ENCODE measurements around the gene CPNE8. TPM values are rescaled to one million over a fixed set of nuclear protein-coding genes. Genes with fewer than 3 reads are reported as not detected.

CPNE8 gene
- total RNA-seq, 1 experiment from 2014 or later, result 23.6 TPM

- no peak for TF ChIP-seq POLR2AphosphoS5 (IDR thresholded peaks at IDR 0.05; ENCODE audit: low read depth, low read length)
- TF ChIP-seq SIN3A (IDR thresholded peaks at IDR 0.05; ENCODE audit: borderline replicate concordance, insufficient read depth, low read depth, low read length), result no peak
- no peak for TF ChIP-seq TCF7L2 (IDR thresholded peaks at IDR 0.05; ENCODE audit: low read depth, low read length)
- no peak for TF ChIP-seq REST (IDR thresholded peaks at IDR 0.05; ENCODE audit: insufficient read depth in 1 of 2, low read depth in 2 of 2, low read length in 1 of 2)
- TF ChIP-seq CTCF (IDR thresholded peaks at IDR 0.05), result no peak
- peaks cover 1% of the 10 kb centered on the region; the same call in 1 of the 2 replicates for H3K9me3 ChIP-seq (ENCODE audit: control insufficient read depth, insufficient read depth, low read depth, low read length)
- in situ Hi-C loops (cut with HindIII; ENCODE audit: low pct_unique_long_range_greater_than_20kb, low sequenced_read_pairs), result no loop called here
- intact Hi-C loops (cut with micrococcal nuclease; ENCODE audit: unreplicated experiment), result no loop called here
- H3K4me1 ChIP-seq (ENCODE audit: control insufficient read depth, insufficient read depth, low read length), result no peaks in the 10 kb centered on the region
- H3K27me3 ChIP-seq (ENCODE audit: control insufficient read depth, insufficient read depth, low read length), result no peaks in the 10 kb centered on the region
- no TSS peak for BruUV-seq (replicated peaks)
- CTCF ChIA-PET, result no interaction called here
- no peak overlapping the region for H3K4me3 ChIP-seq (ENCODE audit: low read depth in 2 of 2, low read length in 2 of 2)
- H3K36me3 ChIP-seq (ENCODE audit: control insufficient read depth, insufficient read depth, low read length), result no peaks in the 10 kb centered on the region
- ATAC-seq, result no peak
- POLR2A ChIA-PET, result no interaction called here
- H3K27ac ChIP-seq (ENCODE audit: low read length), result no peak overlapping the region
- no peak for DNase-seq (ENCODE audit: low read depth, low spot score)
Measured at GRCh38 chr12:38775457-38775856, 129.9 kb downstream of the CPNE8 start.

- ChIA-PET CTCF (no interaction called here), POLR2A (interaction anchor here (0.6 kb wide), 1 partner anchor 51 kb away, joined by 5 read pairs; no protein-coding TSS in a partner anchor)
- TF ChIP-seq SIN3A (IDR thresholded peaks at IDR 0.05; ENCODE audit: borderline replicate concordance, insufficient read depth, low read depth, low read length), result no peak
- no peak for TF ChIP-seq TCF7L2 (IDR thresholded peaks at IDR 0.05; ENCODE audit: low read depth, low read length)
- TF ChIP-seq POLR2AphosphoS5 (IDR thresholded peaks at IDR 0.05; ENCODE audit: low read depth, low read length), result no peak
- no peak for TF ChIP-seq REST (IDR thresholded peaks at IDR 0.05; ENCODE audit: insufficient read depth in 1 of 2, low read depth in 2 of 2, low read length in 1 of 2)
- no peak for TF ChIP-seq CTCF (IDR thresholded peaks at IDR 0.05)
- Histone ChIP-seq H3K9me3 (ENCODE audit: control insufficient read depth, insufficient read depth, low read depth, low read length) (no peaks in the 10 kb centered on the region), H3K27me3 (ENCODE audit: control insufficient read depth, insufficient read depth, low read length) (no peaks in the 10 kb centered on the region), H3K4me3 (ENCODE audit: low read depth in 2 of 2, low read length in 2 of 2) (no peak overlapping the region), H3K4me1 (ENCODE audit: control insufficient read depth, insufficient read depth, low read length) (no peaks in the 10 kb centered on the region), H3K27ac (ENCODE audit: low read length) (no peak overlapping the region), H3K36me3 (ENCODE audit: control insufficient read depth, insufficient read depth, low read length) (no peaks in the 10 kb centered on the region; the same call in 1 of the 2 replicates)
- DNase-seq (ENCODE audit: low read depth, low spot score) (no peak), ATAC-seq (no peak)
- BruUV-seq (replicated peaks), result no TSS peak
- intact Hi-C loops (cut with micrococcal nuclease; ENCODE audit: unreplicated experiment), result no loop called here
- in situ Hi-C loops (cut with HindIII; ENCODE audit: low pct_unique_long_range_greater_than_20kb, low sequenced_read_pairs), result no loop called here
Measured at GRCh38 chr12:38772437-38772836, 133.0 kb downstream of the CPNE8 start.

Measured in Panc1 (cell line).